HepG2 (cell line): ENCODE measurements around the gene WWP2. TPM values are rescaled to one million over a fixed set of nuclear protein-coding genes. Genes with fewer than 3 reads are reported as not detected.

Experiments used
- HMG20B ChIP-seq: conservative IDR thresholded peaks from 2 replicates; pipeline ENCODE4 v1.6.1; 2016; ENCODE audit warnings: missing genetic modification reagents, missing compliant biosample characterization
- KDM3A ChIP-seq: IDR thresholded peaks from 2 replicates; pipeline ENCODE4 v1.6.1; 2018; ENCODE audit warnings: low read depth, missing compliant biosample characterization
- LCORL ChIP-seq, 2 experiments: fragments of 450-650 bp in 1 of 2; sonication (generic) in 1 of 2; formaldehyde crosslinking in 1 of 2; IDR thresholded peaks; 2 replicates each; pipeline versions ENCODE4 v1.5.0 to v1.6.1; 2017 to 2020; ENCODE audit warnings: antibody characterized with exemption in 1 of 2, missing genetic modification reagents in 1 of 2
- MIXL1 ChIP-seq: IDR thresholded peaks from 2 replicates; pipeline ENCODE4 v1.6.1; 2016
- ZBTB20 ChIP-seq: sonication (generic); formaldehyde crosslinking; IDR thresholded peaks from 2 replicates; pipeline ENCODE4 v1.8.1; 2023; ENCODE audit warnings: missing genetic modification reagents, low read depth, mild to moderate bottlenecking, borderline replicate concordance
- ZNF331 ChIP-seq: sonication (generic); formaldehyde crosslinking; IDR thresholded peaks from 2 replicates; pipeline ENCODE4 v1.4.0; 2020; ENCODE audit warnings: missing genetic modification reagents
- ZNF441 ChIP-seq: sonication (generic); formaldehyde crosslinking; IDR thresholded peaks from 2 replicates; pipeline ENCODE4 v1.7.0; 2021; ENCODE audit warnings: missing genetic modification reagents, borderline replicate concordance
- ZNF598 ChIP-seq: sonication (generic); formaldehyde crosslinking; IDR thresholded peaks from 2 replicates; pipeline ENCODE4 v1.5.1; 2020; ENCODE audit warnings: mild to moderate bottlenecking, missing genetic modification reagents, borderline replicate concordance
- ZNF737 ChIP-seq: sonication (generic); formaldehyde crosslinking; IDR thresholded peaks from 2 replicates; pipeline ENCODE4 v1.5.0; 2020; ENCODE audit warnings: missing genetic modification reagents, mild to moderate bottlenecking, borderline replicate concordance
- polyA plus RNA-seq, 8 experiments: library from polyadenylated mRNA; depleted of rRNA in 3 of 8; stranded (reverse) in 7 of 8; unstranded in 1 of 8; fragments of >200 nt; fragmentation: Illumina TruSeq in 4 of 8; extraction: Trizol in 4 of 8; gene quantifications; 2 replicates each; pipeline versions ENCODE4 v1.2.1 to v1.2.3, GENCODE V29; 2011 to 2016; ENCODE audit warnings: low read depth in 4 of 8, missing spikeins in 1 of 8, mixed read lengths in 1 of 8; ENCODE audit not compliant: insufficient read depth in 1 of 8
- total RNA-seq, 5 experiments: library from RNA; depleted of rRNA; stranded (reverse); fragments of >200 nt; fragmentation: Illumina TruSeq; extraction: Trizol; gene quantifications; 2 replicates each; pipeline ENCODE4 v1.2.3, GENCODE V29; 2016; ENCODE audit warnings: low read depth in 1 of 5
- TF ChIP-seq, protein P1 (sequence below): sonication (generic); formaldehyde crosslinking; IDR thresholded peaks from 2 replicates; pipeline ENCODE4 v1.4.0; 2020; ENCODE audit warnings: missing genetic modification reagents
- TF ChIP-seq, protein P2 (sequence below): sonication (generic); formaldehyde crosslinking; IDR thresholded peaks from 2 replicates; pipeline ENCODE4 v1.4.0; 2020; ENCODE audit warnings: missing genetic modification reagents, borderline replicate concordance

The WWP2 gene
- total and polyA plus RNA-seq, 2 of the 13 experiments (the other 11 are each of a cell fraction or from before 2014, with no cell fraction given) = 11.4 to 28.2 TPM

DNA sequence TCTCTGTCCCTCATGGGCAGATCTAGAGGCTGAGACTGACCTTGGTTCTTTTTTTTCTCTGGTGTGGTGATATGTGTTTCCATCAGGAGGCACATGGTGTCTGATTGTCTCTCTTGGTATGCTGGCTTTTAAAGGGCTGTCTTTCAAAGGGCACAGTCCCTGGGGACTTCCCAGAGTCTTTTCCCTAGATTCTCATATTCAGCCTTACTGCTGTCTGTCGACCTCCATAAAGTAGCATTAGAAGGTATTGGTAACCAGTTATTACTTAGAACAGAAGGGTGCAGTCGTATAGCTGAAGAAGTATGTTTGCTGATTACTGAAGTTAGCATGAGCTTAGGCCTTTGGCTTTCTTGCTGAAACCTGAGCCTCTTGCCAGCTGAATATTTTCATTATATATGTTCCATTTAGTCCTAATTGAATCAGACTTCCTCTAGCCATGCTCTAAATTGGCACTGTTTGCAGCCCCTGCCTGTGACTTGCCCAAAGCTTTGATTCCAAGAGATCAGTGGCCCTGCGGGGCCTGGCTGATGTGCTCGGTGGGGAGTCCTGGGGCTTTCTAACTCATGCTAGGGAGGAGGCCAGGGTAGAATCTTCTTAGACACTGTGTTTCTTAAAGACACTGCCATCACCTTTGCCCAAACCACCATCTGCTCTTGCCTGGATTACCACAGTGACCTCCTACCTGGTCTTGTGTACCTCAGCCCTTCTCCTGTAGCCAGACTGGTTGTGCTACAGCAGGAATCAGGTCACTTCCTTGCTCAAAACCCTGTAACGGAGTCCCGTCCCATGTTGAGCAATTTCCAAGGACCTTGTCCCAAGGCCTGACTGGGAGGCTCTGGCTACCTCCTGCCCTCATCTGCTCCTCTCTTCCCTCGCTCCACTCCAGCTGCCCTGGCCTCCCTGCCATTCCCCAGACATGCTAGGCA is 71.5 kb downstream of the WWP2 start (continued):
- TF ChIP-seq, protein P1, sequence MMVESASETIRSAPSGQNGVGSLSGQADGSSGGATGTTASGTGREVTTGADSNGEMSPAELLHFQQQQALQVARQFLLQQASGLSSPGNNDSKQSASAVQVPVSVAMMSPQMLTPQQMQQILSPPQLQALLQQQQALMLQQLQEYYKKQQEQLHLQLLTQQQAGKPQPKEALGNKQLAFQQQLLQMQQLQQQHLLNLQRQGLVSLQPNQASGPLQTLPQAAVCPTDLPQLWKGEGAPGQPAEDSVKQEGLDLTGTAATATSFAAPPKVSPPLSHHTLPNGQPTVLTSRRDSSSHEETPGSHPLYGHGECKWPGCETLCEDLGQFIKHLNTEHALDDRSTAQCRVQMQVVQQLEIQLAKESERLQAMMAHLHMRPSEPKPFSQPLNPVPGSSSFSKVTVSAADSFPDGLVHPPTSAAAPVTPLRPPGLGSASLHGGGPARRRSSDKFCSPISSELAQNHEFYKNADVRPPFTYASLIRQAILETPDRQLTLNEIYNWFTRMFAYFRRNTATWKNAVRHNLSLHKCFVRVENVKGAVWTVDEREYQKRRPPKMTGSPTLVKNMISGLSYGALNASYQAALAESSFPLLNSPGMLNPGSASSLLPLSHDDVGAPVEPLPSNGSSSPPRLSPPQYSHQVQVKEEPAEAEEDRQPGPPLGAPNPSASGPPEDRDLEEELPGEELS (CRISPR knock-in tag) = peak; percentile 60
- TF ChIP-seq LCORL (IDR thresholded peaks at IDR 0.05) (no peak), LCORL (CRISPR knock-in tag; IDR thresholded peaks at IDR 0.05) (0 out of 2 replicates have a peak, but pooled peaks have one; percentile 10), ZNF598 (CRISPR knock-in tag) (no peak), ZNF331 (CRISPR knock-in tag) (peak; percentile 48; the same call in 1 of the 2 replicates), ZBTB20 (CRISPR knock-in tag) (0 out of 2 replicates have a peak, but pooled peaks have one; percentile 42), MIXL1 (CRISPR knock-in tag) (no peak), ZNF737 (CRISPR knock-in tag) (no peak), ZNF441 (no peak), KDM3A (CRISPR knock-in tag) (no peak), HMG20B (CRISPR knock-in tag) (no peak)
- TF ChIP-seq, protein P2, sequence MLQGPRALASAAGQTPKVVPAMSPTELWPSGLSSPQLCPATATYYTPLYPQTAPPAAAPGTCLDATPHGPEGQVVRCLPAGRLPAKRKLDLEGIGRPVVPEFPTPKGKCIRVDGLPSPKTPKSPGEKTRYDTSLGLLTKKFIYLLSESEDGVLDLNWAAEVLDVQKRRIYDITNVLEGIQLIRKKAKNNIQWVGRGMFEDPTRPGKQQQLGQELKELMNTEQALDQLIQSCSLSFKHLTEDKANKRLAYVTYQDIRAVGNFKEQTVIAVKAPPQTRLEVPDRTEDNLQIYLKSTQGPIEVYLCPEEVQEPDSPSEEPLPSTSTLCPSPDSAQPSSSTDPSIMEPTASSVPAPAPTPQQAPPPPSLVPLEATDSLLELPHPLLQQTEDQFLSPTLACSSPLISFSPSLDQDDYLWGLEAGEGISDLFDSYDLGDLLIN (CRISPR knock-in tag) = no peak
